ENCODE results near the gene ARHGAP22.

The ARHGAP22 gene

DNA sequence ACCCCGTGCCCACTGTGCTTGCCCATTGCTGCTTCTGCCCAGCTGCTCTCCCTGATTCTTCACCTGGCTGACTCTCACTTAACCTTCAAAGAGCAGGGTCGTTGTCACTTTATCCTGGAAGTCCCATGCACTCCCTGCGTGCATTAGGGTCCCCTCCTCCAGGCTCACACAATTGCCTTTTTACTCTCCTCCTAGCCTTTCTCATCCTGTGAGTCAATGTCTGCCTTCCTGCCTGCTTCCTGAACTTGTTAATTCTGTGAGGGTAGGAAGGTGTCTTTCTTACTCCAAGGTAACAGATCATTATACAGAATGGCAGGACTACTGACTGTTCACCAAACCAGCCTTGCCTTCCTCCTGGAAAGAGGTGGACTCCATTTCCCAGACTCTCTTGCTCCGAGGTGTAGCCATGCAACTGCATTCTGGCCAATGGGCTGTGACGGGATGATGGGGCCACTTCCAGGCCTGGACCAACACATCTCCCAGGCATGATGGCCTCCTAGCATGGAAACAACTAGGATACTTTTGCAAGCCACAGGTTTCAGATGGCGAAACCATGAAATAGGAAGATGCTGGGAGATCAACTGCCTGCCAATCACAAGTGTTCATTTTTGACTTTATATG lies 54.7 kb downstream of the ARHGAP22 start:
- DNase-seq: no peak

DNA sequence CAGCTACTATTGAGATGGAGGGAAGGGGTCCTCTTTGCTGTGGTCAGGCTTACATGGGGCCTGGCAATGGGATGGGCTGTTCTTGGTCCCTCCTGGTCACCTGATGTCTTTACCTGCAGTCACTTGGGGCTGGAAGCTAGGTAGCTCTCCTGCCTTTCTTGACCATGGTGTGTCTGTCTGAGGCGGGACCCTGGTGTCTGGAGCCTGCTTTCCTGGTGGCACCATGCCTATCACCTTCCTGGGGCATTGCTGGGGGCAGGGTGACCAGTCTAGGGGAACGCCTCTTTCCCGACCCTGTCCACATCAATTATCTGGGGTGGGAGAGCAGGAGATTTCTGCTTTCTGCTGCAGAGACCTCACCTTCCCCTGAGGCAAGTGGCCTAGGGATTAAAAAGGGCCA lies 55.6 kb downstream of the ARHGAP22 start:
- no peak for DNase-seq

DNA sequence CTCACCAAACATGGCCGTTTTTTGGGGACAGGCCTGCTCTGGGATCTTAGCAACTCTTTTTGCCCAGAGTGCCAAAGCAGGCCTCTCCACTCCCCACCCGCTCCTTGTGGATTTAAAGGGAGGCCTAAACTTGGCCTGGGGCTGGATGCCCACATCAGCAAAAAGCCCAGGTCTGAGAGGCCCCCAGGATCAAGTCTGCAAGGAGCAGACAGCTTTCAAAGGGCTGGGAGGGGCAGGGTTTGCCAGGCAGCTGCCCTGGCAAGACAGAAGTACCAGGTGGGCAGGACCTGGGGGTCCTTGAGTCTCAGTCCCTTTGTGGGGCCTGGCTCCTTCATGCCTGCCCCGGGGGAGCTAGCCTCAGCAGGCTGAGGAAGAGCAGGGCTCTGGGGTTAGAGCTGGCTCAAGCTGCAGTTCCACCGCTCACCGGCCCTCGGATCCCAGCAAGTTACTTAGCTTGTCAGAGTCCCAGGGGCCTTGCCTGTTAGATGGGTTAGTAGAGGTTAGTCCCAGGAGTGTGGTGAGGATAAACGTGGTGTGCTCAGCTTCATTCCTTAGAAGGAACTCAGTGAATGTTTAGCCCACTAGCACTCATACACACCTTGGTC lies 56.2 kb downstream of the ARHGAP22 start:
- DNase-seq: no peak

DNA sequence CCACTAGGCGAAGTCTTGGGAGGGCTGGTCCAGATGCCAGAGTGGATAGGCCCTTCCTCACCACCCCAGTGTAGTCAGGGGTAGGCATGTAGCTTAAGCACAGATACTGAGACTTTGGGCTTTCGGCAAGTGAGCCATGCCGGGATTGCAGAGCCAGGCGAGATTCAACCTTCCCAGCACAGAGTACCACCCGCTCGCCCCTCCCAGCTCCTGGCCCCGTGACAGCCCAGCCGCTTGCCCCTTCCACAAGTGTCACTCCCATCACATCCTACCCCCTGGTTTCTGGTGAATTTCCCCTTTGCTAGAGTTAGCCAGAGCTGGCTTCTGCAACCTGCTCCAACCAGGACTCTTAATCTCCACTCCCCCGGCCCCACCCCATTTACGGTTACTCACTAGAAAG lies 56.9 kb downstream of the ARHGAP22 start:
- no peak for DNase-seq

DNA sequence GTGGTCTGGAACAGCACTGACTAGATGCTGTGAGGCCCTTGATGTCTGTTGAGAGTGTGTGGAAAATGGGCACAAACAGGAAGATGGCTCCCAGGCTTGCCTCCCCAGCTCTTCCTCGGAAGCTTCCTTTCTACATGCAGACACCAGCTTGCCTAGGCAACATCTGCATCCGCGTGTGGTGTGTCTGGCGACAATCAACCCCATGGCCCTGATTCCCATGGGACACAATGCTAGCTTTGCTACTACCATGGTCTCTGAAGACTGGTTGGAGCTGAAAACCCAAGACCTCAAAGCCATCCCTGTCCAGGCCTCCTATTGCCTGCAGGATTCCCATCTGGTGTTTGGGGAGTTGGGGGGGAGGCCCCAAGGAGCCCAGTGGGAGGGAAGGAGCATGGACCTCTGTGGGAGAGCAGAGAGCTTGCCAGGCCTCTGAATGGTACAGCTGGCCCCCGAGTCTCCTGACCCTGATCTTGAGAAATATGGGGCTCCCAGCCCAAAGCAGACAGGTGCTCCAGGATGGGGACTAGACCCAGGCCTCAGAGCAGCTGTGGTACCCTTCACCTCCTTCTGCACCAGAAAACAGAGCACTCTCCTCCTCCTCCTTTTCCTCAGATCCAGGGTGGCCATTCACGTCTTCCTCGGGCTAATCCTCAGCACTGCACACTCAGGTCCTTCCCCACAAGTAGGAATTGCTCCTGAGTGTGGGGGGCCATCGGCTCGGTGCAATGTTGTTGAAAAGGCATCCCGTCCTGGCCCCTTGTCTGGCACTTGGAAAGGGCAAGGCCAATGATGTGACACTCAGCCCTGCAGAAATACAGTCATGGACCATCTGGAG lies 57.6 kb downstream of the ARHGAP22 start:
- no peak for DNase-seq

DNA sequence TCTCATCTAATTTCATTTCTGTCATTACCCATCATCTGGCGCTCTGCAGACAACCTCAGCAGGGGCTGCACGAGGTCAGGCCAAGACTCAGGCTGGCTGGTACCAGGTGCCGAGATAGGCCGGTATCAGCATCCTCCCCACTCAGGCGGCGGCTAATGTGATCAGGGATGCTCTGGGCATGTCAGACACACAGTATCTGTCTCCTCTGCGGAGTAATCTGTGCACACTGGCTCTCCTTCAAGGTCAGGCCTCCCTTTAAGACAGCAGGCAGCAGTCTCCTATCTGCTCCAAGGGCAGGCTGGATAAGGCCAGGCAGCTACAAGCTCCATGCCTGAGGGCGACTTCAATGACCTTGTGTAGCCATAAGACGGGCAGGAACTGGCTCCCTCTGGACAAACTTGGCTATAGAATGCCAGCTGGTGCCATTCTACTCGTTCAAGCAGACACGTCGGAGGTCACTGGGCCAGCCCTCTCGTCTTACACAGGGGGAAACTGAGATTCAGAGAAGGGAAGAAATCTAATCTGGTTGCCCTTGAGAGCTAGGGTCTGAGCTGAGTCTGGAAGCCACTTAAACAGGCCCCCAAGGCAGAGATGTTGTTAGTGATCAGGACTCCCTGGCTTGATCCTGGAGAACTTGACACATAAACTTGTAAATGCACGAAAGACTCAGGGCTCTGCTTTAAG lies 59.3 kb downstream of the ARHGAP22 start:
- DNase-seq: no peak

DNA sequence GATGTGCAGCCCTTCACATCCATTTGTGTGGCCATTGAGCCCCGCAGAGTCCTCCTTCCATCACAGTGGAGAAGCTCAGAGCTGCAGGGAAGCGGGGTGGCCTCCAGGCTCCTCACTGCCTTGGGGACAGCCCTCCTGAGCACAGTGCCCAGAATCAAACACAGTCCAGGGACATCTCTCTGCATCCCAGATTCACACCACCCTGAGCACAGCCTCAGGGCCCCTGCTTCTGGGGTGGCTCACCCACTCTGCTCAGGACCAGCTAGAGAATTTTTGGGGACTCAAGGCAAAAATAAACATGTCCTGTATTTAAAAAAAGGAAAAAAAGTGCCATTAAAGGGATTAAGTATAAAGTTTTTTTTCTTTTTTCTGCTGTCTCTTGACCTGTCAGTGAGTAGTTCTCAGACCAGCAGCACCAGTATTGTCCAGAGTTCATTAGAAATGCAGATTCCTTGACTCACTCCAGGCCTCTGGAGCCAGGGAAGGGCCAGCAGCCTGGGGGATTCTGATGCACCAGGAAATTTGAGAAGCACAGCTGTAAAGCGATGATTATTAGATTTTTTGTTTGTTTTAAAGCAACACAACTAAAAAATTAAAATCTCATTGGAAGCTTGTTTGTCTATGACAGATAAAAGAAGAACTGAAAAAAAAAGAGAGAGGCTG lies 61.6 kb downstream of the ARHGAP22 start:
- DNase-seq: no peak

DNA sequence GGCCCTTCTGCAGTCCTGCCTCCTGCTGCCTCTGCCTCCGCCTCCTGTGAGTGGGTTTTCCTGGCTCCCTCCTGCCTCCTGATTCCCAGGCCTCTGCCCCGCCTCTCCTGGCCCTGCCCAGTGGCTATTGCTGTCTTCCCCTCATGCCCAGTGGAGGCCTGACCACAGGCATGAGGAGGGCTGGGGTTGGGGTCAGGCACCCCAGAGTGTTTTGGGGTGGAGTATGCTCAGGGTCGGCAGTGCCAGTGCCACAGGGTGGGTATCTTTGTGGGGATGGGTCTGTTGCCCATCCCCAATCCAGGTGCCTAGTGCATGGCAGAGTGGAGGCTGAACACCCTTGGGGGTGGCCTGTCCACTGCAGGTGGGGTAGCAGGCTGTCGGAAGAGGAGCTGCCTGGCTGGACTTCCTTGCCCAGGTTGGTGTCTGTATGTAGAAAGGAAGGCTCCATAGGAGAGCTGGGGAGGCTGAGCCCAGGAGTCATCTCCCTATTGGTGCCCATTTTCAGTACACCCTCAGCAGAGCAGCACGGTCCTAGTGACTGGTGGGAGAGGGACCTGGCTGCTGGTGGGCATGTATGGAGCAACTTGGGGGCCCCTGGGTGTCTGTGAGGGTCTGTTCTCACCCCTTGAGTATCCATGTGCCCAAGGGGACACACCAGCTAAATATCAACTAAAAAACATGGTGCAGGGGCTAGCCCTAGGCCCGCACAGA lies 62.2 kb downstream of the ARHGAP22 start:
- DNase-seq: no peak

DNA sequence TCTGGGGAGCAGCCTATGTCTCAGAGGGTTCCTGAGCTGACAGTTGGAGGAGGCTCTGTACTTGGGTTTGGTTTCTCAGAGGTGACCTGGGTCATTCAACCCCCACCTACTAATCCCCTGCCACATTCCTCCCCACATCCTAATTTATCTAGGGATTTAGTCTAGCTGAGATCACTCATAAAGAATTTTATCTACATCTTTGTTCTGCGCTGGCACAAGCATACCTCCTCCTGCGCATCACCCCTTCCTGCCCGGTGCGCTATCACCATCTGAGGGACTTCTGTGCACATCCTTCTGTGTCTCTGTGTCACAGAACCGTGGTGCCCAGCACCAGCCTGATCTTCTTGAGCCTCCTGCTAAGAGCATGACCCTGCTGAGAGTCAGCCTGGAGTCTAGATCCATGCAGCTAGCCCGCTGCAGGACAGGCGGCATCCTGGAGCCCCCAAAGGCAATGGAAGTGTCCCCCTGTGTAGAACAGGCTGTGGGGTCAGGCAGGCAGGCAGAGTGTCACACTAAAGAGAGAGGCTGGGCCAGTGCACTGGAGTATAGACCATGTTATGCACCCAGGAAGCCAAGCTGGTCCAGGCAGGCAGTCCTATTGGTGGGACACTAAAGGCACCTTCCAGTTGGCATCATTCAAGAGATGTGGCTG lies 63.6 kb downstream of the ARHGAP22 start:
- DNase-seq: no peak

DNA sequence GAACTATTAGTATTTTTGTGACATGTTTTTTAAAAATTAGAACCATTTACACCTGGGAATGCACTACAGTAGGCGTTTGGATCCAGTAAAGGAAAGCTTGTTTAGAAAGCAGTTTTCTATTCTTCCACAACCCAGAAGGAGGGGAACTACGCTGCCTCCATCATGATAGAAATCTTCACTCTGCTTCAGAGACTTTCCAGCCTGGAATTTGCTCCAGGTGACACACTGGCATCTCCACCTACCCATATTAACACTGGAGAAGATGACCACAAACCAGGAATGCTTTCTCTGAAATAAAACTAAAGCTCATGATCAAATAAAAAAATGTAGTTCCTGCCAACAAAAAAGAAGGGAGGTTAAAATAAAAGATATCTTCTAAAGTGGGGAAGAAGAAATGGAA lies 66.3 kb downstream of the ARHGAP22 start:
- no peak for DNase-seq

DNA sequence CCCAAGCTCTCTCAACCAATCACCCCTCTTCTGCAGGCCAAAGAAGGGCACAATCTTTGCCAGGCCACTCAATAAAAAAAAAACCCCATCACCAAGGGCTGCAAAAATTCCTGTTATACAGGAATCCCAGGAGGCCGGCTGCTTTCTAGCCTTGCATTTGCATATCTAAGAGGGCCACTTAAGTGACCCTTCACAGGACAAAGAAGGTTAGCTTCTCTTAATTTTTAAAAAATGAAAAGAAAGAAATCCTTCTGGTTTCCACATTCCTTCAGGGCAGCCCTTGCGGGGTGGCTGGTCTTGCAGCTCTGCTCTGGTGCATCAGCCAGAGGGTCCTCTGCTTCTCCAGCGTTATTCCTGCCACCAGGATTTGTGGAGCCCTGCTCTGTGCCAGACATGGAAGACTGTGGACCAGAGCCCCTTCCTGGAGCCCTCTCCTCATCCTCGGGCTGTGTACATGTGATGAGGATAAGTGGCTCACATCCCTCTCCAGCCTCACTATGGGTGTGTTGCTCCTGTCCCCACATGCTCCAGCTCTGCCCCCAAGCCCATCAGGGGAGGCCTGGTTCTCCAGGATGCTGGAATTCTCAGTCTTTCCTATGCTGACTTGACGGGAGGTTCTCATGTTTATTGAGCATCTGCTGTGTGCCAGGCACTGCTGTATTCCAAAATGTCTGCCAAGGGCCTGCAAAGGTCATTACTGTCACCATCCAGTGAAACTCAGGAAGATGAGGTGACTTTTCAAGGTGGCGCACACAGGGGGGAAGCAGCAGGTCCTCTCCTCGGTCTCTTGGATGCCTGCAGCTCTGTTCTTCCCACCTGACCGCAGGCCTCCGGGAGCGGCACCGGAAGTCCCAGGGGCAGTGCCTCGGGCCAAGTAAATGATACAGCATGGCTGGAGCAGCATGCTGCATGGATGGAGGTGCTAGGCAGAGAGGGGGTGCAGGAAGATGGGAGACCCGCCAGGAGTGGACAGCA lies 67.7 kb downstream of the ARHGAP22 start:
- no peak for DNase-seq

DNA sequence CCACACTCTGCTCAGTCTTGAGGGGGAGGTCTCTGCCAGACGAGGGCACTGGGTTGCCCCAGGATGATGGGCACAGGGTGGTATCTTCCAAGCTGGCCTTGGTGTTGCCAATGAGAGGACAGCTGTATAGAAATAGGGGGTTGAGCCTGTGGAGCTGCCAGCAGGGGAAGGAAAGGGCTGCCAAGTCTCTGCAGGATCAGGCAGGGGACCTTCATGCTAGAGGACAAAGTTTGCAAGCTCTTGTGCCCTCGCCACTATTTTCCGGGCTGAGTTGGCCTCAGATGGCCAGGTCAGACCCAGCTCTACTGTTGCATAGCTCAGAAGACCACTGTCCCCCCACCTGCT lies 68.7 kb downstream of the ARHGAP22 start:
- DNase-seq: no peak

DNA sequence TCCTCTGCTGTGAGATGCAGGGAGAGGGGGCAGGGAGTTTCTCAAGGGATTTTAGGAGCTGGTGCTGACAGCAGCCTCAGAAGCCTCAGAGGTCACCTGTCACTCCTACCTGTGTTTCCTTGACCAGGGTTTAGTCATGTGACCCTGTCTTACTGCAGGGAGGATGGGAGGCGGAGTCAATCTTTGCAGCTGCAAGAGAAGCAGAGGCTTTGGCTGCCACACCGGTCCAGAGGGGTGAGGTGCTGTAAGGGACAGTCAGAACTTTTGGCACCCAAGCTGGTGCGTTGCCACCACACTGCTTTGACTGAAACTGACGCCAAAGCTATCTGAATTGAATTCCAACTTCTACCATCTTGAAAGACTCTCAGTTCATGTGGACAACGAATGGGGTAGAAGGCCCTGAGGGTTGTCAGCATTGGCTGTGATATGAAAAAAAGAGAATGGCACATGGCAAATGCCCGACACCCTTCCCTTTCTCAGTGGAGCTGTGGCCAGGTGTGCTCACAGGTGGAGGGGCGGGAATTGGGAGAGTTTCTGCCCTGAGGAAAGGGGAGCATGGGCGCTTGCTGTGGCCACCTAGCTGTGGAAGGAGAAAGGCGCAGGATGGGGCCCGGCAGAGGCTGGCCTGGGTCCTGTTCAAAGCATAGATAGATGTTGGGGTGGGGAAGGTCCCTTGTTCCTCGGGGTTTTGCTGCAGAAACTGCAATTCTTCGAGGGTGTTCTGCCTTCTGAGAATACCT lies 69.3 kb downstream of the ARHGAP22 start:
- DNase-seq: no peak

DNA sequence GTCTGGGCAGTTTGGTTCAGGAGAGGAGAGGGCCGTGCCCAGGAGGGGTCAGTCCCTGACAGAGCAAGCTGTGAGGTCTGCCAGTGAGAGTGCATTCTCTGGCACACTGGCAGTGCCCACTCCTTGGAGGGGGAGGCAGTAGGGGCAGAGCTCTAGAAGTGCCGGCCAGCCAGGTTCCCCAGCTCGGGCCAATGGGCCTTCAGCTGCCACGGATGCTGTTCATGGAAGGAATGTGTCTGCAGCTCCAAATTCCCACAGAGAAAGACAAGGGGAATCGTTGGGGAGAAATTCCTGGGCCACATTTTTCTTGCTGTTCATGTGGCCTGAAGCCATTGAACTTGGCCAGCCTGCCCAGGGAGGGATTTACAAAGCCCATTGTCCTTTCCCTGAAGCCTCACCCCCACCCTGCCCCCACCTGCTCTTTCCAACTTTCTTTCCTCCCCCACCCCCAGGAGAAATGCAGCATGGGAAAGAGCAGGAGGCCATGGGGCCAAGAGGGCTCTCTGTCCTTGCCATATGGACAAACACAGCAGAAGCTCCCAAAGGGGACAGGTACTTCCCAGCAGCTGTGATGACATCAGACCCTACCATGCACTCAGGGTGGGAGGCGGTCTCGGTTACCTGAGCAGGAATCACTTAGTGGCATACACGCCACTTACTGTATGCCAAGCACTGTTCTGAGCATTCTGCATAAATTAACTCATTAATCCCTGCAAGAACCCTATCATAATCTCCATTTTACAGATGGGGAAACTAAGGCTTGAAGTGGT lies 70.7 kb downstream of the ARHGAP22 start:
- no peak for DNase-seq

DNA sequence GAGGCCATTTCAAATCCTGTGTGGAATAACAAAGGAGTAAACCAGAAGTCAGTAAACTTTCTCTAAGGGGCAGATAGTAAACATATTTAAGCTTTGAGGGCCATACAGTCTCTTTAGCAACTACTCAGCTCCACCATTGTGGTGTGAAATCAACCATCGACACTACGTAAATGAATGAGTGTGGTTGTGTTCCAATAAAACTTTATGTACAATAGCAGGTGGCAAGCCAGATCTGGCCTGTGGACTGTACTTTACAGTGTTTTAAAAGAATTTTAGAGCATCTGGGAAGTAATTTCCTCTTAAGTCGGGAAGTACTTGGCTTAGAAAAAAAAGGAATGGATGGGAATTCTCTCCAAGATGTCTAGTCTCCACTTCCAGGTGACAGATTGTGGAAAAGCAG lies 71.3 kb downstream of the ARHGAP22 start:
- DNase-seq: no peak

DNA sequence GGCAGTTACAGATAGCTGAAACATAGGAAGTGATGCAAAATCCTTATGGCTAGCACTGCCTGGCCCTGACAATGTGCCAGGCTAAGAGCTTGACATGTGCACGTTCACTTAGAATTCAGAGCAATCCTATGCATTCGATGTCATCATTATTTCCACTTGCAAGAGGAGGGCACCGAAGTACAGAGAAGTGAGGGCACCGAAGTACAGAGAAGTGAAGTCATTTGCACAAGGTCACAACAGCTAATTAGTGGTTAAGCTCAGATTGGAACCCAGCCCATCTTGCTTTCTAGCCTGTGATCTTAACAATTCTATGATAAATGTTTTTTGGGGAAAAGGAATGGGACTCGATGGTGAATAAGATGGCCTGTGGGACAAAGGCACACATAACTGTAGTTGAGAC lies 73.4 kb downstream of the ARHGAP22 start:
- no peak for DNase-seq

DNA sequence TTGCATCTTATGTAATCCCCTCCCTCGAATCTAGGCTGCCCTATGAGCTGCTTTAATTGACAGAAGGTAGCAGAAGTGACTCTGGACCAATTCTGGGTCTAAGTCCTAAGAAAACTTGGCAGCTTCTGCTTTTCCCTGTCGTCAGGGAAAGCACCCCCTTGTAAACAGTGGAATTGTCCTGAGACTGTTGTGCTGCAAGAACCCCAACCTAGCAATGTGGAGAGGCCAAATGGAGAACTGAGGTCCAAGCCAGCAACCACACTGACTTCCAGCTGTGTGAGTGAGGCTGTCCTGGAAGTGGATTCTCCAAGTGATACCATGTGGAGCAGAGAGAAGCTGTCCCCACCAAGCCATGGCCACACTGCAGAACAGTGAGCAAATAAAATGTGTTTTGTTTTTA lies 75.5 kb downstream of the ARHGAP22 start:
- no peak for DNase-seq

DNA sequence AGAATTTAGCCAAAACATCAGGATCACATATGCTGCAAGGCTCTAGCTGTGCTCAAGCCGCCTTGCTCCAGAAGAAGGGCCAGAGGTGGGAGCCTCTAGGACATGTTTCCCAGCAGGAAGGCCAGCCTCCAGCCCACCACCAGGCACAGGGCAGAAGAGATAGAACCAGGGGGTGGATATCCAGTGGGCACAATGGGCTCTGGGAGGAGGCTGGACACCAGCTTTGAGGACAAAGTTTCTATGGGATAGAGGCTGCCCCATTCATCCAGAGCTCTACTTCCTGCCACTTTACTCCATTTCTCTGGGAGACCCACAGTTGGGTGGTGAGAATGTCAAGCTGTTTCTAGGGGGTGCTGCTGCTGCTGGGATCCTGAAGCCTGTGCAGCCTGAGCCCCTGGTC lies 77.1 kb downstream of the ARHGAP22 start:
- DNase-seq: no peak

DNA sequence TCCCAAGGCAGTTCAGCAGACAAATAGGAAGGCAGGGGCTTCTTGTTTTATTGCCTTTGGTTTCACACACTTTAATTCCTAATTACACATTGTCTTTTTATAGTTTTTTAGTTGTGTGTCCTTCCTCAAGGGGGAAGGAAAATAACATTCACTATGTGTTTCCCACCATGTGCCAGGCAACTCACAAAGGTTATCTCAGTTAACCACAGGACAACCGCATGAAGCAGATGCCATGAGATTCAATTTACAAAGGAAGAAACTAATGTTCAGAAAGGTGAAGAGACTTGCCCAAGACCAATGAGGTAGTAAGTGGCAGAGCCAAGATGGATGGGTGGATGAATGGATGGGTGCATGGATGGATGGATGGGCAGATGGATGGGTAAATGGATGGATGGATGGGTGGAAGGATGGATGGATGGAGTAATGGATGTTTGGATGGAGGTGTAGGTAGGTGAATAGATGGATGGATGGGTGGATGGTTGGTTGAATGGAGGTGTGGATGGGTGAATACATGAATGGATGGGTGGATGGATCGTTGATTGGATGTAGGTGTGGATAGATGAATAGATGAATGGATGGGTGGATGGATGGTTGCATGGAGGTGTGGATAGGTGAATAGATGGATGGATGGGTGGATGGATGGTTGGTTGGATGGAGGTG lies 77.9 kb downstream of the ARHGAP22 start:
- DNase-seq: no peak

Data from NCI-H2029 treated with DMSO at 0.1 percent for 48 hours (cell line).